OCI-LY7 (cell line): ENCODE results near the gene NCLN. TPM values are rescaled to one million over a fixed set of nuclear protein-coding genes. Genes with fewer than 3 reads are reported as not detected.
"Not testable (repeated sequence)": the region's sequence is repeated elsewhere in the genome, so short reads cannot be mapped to it uniquely, and the experiment has no call there.

Experiments used
- BruUV-seq: library from RNA; stranded (reverse); fragments of 400-500 nt; replicated peaks from 2 replicates; lab custom pipeline; 2021; lab: Mats Ljungman, UMichigan
- CTCF ChIA-PET: fragments of 300-600 bp; sonication (Branson Sonifier 250); formaldehyde crosslinking; loops from one replicate; lab custom pipeline; 2022; ENCODE audit warnings: antibody characterized with exemption; ENCODE audit not compliant: unreplicated experiment; lab: Charles Lee
- POLR2A ChIA-PET: fragments of 300-600 bp; sonication (Branson Sonifier 250); formaldehyde crosslinking; loops from one replicate; lab custom pipeline; 2022; ENCODE audit warnings: antibody characterized with exemption; lab: Charles Lee
- DNase-seq: peaks from one replicate; pipeline ENCODE4 v3.0.0-alpha.2; 2015; ENCODE audit warnings: low spot score
- H2AFZ ChIP-seq: fragments of 200-600 bp; sonication (generic), shearing (Covaris generic); 2 replicates; pipeline ENCODE4 v1.6.1; 2014; ENCODE audit warnings: mild to moderate bottlenecking, antibody characterized with exemption, low read length, moderate library complexity
- H3K27ac ChIP-seq: fragments of 200-600 bp; sonication (generic); 2 replicates; pipeline ENCODE4 v1.5.1; 2014; ENCODE audit warnings: mixed run types, low read depth, mild to moderate bottlenecking, moderate library complexity, low read length, inconsistent platforms; ENCODE audit not compliant: poor library complexity, severe bottlenecking
- H3K36me3 ChIP-seq: fragments of 200-600 bp; sonication (generic); 2 replicates; pipeline ENCODE4 v1.6.1; 2014; ENCODE audit warnings: mild to moderate bottlenecking, antibody characterized with exemption, low read length, moderate library complexity, mixed read lengths; ENCODE audit not compliant: insufficient read depth
- H3K4me1 ChIP-seq: fragments of 200-600 bp; sonication (generic); 2 replicates; pipeline ENCODE4 v1.5.1; 2014; ENCODE audit warnings: mild to moderate bottlenecking, low read length; ENCODE audit not compliant: insufficient read depth, poor library complexity, severe bottlenecking
- H3K4me2 ChIP-seq: fragments of 200-600 bp; sonication (generic); 2 replicates; pipeline ENCODE4 v1.6.1; 2014; ENCODE audit warnings: mild to moderate bottlenecking, low read length
- H3K4me3 ChIP-seq: fragments of 200-600 bp; sonication (generic); 2 replicates; pipeline ENCODE4 v1.5.1; 2014; ENCODE audit warnings: mild to moderate bottlenecking, low read depth, low read length; ENCODE audit not compliant: poor library complexity, severe bottlenecking
- H3K79me2 ChIP-seq: fragments of 200-600 bp; sonication (generic); 2 replicates; pipeline ENCODE4 v1.6.1; 2016; ENCODE audit warnings: low read depth, mild to moderate bottlenecking, low read length, moderate library complexity, mixed read lengths; ENCODE audit not compliant: insufficient read depth
- H3K9me2 ChIP-seq: fragments of 200-600 bp; sonication (generic); 2 replicates; pipeline ENCODE4 v1.6.1; 2016; ENCODE audit warnings: mild to moderate bottlenecking, low read length, mixed read lengths; ENCODE audit not compliant: insufficient read depth
- H3K9me3 ChIP-seq: fragments of 200-600 bp; sonication (generic); 2 replicates; pipeline ENCODE4 v1.6.1; 2014; ENCODE audit warnings: mild to moderate bottlenecking, mixed run types, low read length, mixed read lengths
- H4K20me1 ChIP-seq: fragments of 200-600 bp; sonication (generic); 2 replicates; pipeline ENCODE4 v1.6.1; 2014; ENCODE audit warnings: mild to moderate bottlenecking, antibody characterized with exemption, low read length, moderate library complexity, mixed read lengths; ENCODE audit not compliant: insufficient read depth
- EZH2phosphoT487 ChIP-seq: fragments of 200-600 bp; sonication (generic); IDR thresholded peaks from 2 replicates; pipeline ENCODE4 v1.6.1; 2018; ENCODE audit warnings: low read depth, borderline replicate concordance, mild to moderate bottlenecking, mixed run types, antibody characterized with exemption, low read length, moderate library complexity, mixed read lengths
- intact Hi-C: fragments of 100-400 bp; cut with micrococcal nuclease; formaldehyde crosslinking; loops from one replicate; pipeline ENCODE4 v1.10.0; 2022; ENCODE audit not compliant: unreplicated experiment
- total RNA-seq, 2 experiments: library from RNA; depleted of rRNA in 1 of 2; stranded (reverse); fragments of >200 nt in 1 of 2; shearing (Covaris generic) in 1 of 2; gene quantifications; 2 replicates each; pipeline ENCODE4 v1.2.3, GENCODE V29; 2014 to 2022
- TF ChIP-seq, protein P1 (sequence below): fragments of 200-600 bp; sonication (generic); conservative IDR thresholded peaks from 2 replicates; pipeline ENCODE4 v1.5.1; 2014; ENCODE audit warnings: mild to moderate bottlenecking, antibody characterized with exemption, low read length, moderate library complexity, mixed read lengths

Gene NCLN
- total RNA-seq, 2 experiments from 2014 or later = 49.2 to 61.9 TPM

DNA sequence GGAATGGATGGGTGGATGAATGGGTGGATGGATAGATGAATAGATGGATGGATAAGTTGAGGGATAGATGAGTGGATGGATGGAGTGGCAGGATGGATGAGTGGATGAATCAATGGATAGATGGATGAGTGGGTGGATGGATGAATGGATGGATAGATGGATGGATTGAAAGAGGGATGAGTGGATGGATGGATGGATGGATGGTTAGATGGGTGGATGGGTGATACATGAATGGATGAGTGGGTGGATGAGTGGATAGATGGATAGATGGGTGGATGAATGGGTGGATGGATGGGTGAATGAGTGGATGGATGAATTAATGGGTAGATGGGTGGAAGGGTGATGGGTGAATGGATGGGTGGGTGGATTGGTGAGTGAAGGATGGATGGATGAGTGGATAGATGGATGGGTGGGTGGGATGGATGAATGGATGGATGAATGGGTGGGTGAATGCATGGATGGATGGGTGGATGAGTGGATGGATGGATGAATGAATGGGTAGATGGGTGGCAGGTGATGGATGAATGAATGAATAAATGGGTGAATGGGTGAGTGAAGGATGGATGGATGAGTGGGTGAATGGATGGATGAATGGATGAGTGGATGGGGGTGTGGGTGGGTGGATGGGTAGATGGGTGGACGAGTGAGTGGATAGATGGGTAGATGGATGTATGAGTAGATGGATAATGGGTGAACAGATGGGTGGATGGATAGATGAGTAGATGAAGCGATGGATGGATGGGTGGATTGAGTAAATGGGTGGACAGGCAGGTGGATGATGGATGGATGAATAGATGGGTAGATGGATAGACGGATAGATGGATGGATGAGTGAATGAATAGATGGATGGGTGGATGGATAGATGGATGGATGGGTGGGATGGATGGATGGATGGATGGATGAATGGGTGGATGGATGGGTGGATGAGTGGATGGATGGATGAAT lies 32.2 kb upstream of the NCLN start:
- Histone ChIP-seq H4K20me1 (no peaks in the 10 kb centered on the region), H2AFZ (no peak overlapping the region), H3K36me3 (no peaks in the 10 kb centered on the region), H3K79me2 (no peaks in the 10 kb centered on the region), H3K4me2 (no peak overlapping the region), H3K4me1 (peaks cover 26% of the 10 kb centered on the region), H3K9me3 (no peaks in the 10 kb centered on the region), H3K4me3 (no peak overlapping the region), H3K27ac (no peak overlapping the region), H3K9me2 (no peaks in the 10 kb centered on the region)
- no TSS peak for BruUV-seq
- ChIA-PET POLR2A (no interaction called here), CTCF (no interaction called here)
- intact Hi-C loops = no loop called here
- no peak for DNase-seq
- TF ChIP-seq, protein P1, sequence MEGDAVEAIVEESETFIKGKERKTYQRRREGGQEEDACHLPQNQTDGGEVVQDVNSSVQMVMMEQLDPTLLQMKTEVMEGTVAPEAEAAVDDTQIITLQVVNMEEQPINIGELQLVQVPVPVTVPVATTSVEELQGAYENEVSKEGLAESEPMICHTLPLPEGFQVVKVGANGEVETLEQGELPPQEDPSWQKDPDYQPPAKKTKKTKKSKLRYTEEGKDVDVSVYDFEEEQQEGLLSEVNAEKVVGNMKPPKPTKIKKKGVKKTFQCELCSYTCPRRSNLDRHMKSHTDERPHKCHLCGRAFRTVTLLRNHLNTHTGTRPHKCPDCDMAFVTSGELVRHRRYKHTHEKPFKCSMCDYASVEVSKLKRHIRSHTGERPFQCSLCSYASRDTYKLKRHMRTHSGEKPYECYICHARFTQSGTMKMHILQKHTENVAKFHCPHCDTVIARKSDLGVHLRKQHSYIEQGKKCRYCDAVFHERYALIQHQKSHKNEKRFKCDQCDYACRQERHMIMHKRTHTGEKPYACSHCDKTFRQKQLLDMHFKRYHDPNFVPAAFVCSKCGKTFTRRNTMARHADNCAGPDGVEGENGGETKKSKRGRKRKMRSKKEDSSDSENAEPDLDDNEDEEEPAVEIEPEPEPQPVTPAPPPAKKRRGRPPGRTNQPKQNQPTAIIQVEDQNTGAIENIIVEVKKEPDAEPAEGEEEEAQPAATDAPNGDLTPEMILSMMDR = no peak
- TF ChIP-seq EZH2phosphoT487 = no peak

DNA sequence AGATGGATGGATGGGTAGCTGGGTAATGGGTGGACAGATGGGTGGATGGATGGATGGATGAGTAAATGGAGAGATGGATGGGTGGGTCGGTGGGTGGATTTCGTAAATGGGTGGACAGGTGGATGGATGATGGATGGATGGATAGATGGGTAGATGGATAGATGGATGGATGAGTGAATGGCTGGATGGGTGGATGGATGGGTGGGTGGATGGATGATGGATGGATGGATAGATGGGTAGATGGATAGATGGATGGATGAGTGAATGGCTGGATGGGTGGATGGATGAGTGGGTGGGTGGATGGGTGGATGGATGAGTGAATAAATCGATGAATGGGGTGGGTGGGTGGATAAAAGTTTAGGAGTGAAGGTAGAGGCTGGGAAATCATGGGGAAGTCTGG lies 31.3 kb upstream of the NCLN start:
- peak overlapping the region; percentile 55 for H3K4me3 ChIP-seq
- H3K79me2 ChIP-seq, H3K9me2 ChIP-seq, H3K36me3 ChIP-seq, DNase-seq, BruUV-seq, intact Hi-C loops, POLR2A ChIA-PET, H3K9me3 ChIP-seq, H4K20me1 ChIP-seq, CTCF ChIA-PET: not testable (repeated sequence)
- peak overlapping the region; percentile 65 for H3K27ac ChIP-seq
- H2AFZ ChIP-seq = peak overlapping the region; percentile 26; the same call in 1 of the 2 replicates
- peak overlapping the region; percentile 72 for H3K4me2 ChIP-seq
- H3K4me1 ChIP-seq = peaks cover 27% of the 10 kb centered on the region

DNA sequence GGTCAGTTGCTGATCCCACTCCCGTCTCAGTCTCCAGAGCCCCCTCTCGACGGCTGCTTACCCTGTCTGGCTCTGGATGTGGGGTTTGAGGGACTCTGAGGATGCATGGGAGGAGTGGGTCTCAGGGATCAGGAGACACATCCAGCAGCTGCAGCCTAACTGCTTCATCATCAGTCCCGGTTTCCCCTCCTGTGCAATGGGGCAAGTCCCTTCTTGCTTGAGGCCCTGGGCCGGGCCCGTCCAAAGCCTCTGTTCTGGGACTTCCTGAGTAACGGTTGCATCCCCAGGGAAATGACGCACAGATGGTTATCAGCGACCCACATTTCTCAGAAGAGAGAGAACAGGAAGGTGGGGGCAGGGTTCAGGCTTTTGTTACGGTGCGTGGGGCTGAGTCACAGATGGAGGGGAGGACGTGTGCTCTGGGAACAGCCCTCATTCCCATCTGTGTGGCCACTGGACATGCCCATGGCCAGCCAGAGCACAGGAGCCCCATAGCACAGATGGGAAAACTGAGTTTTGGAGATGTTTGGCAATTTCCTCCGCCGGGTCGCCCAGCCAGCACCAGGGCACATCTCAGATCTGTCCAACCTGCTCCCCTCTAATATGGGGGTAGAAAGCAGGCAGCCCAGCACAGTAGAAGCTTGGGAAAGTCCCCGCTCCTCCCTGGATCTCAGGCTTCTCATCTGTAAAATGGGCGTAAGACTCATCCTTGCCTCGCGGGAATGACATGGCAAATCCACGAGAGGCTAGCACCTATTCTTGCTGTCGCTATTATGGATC lies 30.6 kb upstream of the NCLN start:
- ChIA-PET CTCF (no interaction called here), POLR2A (no interaction called here)
- TF ChIP-seq, protein P1 = no peak
- no peak for TF ChIP-seq EZH2phosphoT487
- DNase-seq = peak; percentile 93
- Histone ChIP-seq H3K4me2 (peak overlapping the region; percentile 72), H4K20me1 (no peaks in the 10 kb centered on the region), H3K4me3 (peak overlapping the region; percentile 55), H3K79me2 (no peaks in the 10 kb centered on the region), H3K36me3 (no peaks in the 10 kb centered on the region), H3K4me1 (peaks cover 24% of the 10 kb centered on the region), H3K9me2 (no peaks in the 10 kb centered on the region), H3K27ac (peak overlapping the region; percentile 65), H2AFZ (peak overlapping the region; percentile 26; the same call in 1 of the 2 replicates), H3K9me3 (no peaks in the 10 kb centered on the region)
- BruUV-seq = no TSS peak
- intact Hi-C loops = no loop called here
